ENCODE measurements around the gene PGLYRP1. TPM values are rescaled to one million over a fixed set of nuclear protein-coding genes. Genes with fewer than 3 reads are reported as not detected.

The PGLYRP1 gene
- polyA plus RNA-seq, 1 of the 3 experiments (the other 2 are of a cell fraction), result not detected

GRCh38 chr19:46000491-46001246, 22.2 kb downstream of the PGLYRP1 start:
- ChIA-PET POLR2A (no interaction called here), CTCF (interaction anchor here (1.0 to 2.0 kb wide), 3 partner anchors 9 to 28 kb away, joined by 3 to 8 read pairs (median 5); no protein-coding TSS in a partner anchor)
- H3K4me3 ChIP-seq (ENCODE audit: low read depth in 2 of 2, low read length in 1 of 2), result peak overlapping the region; percentile 52 to 63
- no peaks in the 10 kb centered on the region for H3K9me3 ChIP-seq
- peaks cover 16% of the 10 kb centered on the region for H3K79me2 ChIP-seq (ENCODE audit: insufficient read depth)
- peaks cover 0 to 12% of the 10 kb centered on the region in 2 experiments; a peak in 1 of 4 replicates for H3K4me1 ChIP-seq (ENCODE audit: control insufficient read depth in 1 of 2, insufficient read depth in 2 of 2, low read depth in 1 of 2, low read length in 1 of 2)
- peak overlapping the region; percentile 73 for H3K4me2 ChIP-seq
- 0 out of 2 replicates have a peak overlapping the region, but pooled peaks have one; percentile 2 for H2AFZ ChIP-seq (ENCODE audit: low read depth)
- H3K9me2 ChIP-seq, result no peaks in the 10 kb centered on the region
- H3K36me3 ChIP-seq (replicated peaks in 1 of 2; ENCODE audit: control insufficient read depth in 1 of 2, insufficient read depth in 2 of 2, low read length in 1 of 2), result no peaks in the 10 kb centered on the region
- TF ChIP-seq RFX5 (IDR thresholded peaks at IDR 0.05; ENCODE audit: low read length), result peak; percentile 94
- TF ChIP-seq EZH2phosphoT487 (IDR thresholded peaks at IDR 0.05; ENCODE audit: borderline replicate concordance, low read depth), result no peak
- DNase-seq, result peak; percentile 95
- H3F3A ChIP-seq (replicated peaks; ENCODE audit: insufficient read depth), result peaks cover 12% of the 10 kb centered on the region
- no peak overlapping the region for H3K9ac ChIP-seq
- no peaks in the 10 kb centered on the region for H4K20me1 ChIP-seq (ENCODE audit: insufficient read depth)
- peak overlapping the region in 1 of 2 experiments; percentile 29; a peak in 1 of 4 replicates for H3K27ac ChIP-seq (ENCODE audit: low read depth in 2 of 2, low read length in 1 of 2)
- H3K27me3 ChIP-seq (ENCODE audit: insufficient read depth), result no peaks in the 10 kb centered on the region
- 30% methylated on average over 31 of the region's 34 CpGs for WGBS (ENCODE audit: low lambda C conversion rate)

GRCh38 chr19:45999653-46000121, 23.2 kb downstream of the PGLYRP1 start:
- peak overlapping the region; percentile 52 to 63 for H3K4me3 ChIP-seq (ENCODE audit: low read depth in 2 of 2, low read length in 1 of 2)
- ChIA-PET POLR2A (no interaction called here), CTCF (interaction anchor here (1.0 to 2.2 kb wide), 2 partner anchors 17 to 29 kb away, joined by 3 to 9 read pairs; no protein-coding TSS in a partner anchor)
- TF ChIP-seq MEF2A (IDR thresholded peaks at IDR 0.05; ENCODE audit: borderline replicate concordance, low read depth) (no peak), RXRA (IDR thresholded peaks at IDR 0.05; ENCODE audit: borderline replicate concordance, low read depth) (no peak), PBX3 (IDR thresholded peaks at IDR 0.05) (no peak), RAD21 (IDR thresholded peaks at IDR 0.05; ENCODE audit: low read length) (no peak), ZBTB33 (IDR thresholded peaks at IDR 0.05; ENCODE audit: borderline replicate concordance, low read depth) (no peak), RFX5 (IDR thresholded peaks at IDR 0.05; ENCODE audit: low read length) (no peak; the same call in 1 of the 2 replicates), EP300 (IDR thresholded peaks at IDR 0.05; ENCODE audit: borderline replicate concordance in 1 of 2, low read depth in 1 of 2, low read length in 1 of 2) (no peak), GABPA (IDR thresholded peaks at IDR 0.05; ENCODE audit: low read depth) (no peak), FOXJ3 (CRISPR knock-in tag; IDR thresholded peaks at IDR 0.05) (no peak), CTCF (IDR thresholded peaks at IDR 0.05) (no peak), IRF3 (IDR thresholded peaks at IDR 0.05; ENCODE audit: low read depth, low read length) (no peak), REST (IDR thresholded peaks at IDR 0.05; ENCODE audit: low read depth, low read length) (no peak), SMC3 (IDR thresholded peaks at IDR 0.05; ENCODE audit: low read depth, low read length) (no peak)

More at GRCh38 chr19:45999653-46000121, 23.2 kb downstream of the PGLYRP1 start:
- Histone ChIP-seq H3K4me2 (peak overlapping the region; percentile 73), H3K79me2 (ENCODE audit: insufficient read depth) (peaks cover 19% of the 10 kb centered on the region), H2AFZ (ENCODE audit: low read depth) (no peak overlapping the region; the same call in 1 of the 2 replicates), H3K27ac (ENCODE audit: low read depth in 2 of 2, low read length in 1 of 2) (peak overlapping the region in 1 of 2 experiments; percentile 65; a peak in 1 of 4 replicates), H3K36me3 (replicated peaks in 1 of 2; ENCODE audit: control insufficient read depth in 1 of 2, insufficient read depth in 2 of 2, low read length in 1 of 2) (no peaks in the 10 kb centered on the region), H3K4me1 (ENCODE audit: control insufficient read depth in 1 of 2, insufficient read depth in 2 of 2, low read depth in 1 of 2, low read length in 1 of 2) (peaks cover 0 to 12% of the 10 kb centered on the region in 2 experiments; a peak in 1 of 4 replicates), H3K27me3 (ENCODE audit: insufficient read depth) (no peaks in the 10 kb centered on the region), H3F3A (replicated peaks; ENCODE audit: insufficient read depth) (peaks cover 12% of the 10 kb centered on the region), H4K20me1 (ENCODE audit: insufficient read depth) (no peaks in the 10 kb centered on the region), H3K9me3 (no peaks in the 10 kb centered on the region), H3K9me2 (no peaks in the 10 kb centered on the region), H3K9ac (no peak overlapping the region)
- peak; percentile 86 for DNase-seq
- 23% methylated on average over 14 of the region's 14 CpGs for WGBS (ENCODE audit: low lambda C conversion rate)
